Stromal cell of bone marrow (primary cell): Measurements from ENCODE around the gene NAP1L5.

Experiments used
- DNase-seq: peaks from one replicate; pipeline ENCODE4 v3.0.0-alpha.2; 2012; ENCODE audit warnings: low read depth

Gene NAP1L5

GRCh38 chr4:88697588-88698329 is at the start of gene NAP1L5:
Gene NAP1L5, minus strand, starts transcription at chr4:88697829. Its CDS starts 75 bp downstream, at chr4:88697754.
- DNase-seq: peak; percentile 58

- DNase-seq: no peak
These were observed 49.7 kb upstream of the NAP1L5 start for GRCh38 chr4:88747351-88747750.

- DNase-seq: no peak
These were observed 48.6 kb upstream of the NAP1L5 start for GRCh38 chr4:88746206-88746605.

GRCh38 chr4:88745581-88746163 is 48.0 kb upstream of the NAP1L5 start:
- DNase-seq: no peak

GRCh38 chr4:88745175-88745574 is 47.5 kb upstream of the NAP1L5 start:
- DNase-seq: no peak

GRCh38 chr4:88744609-88745008 is 47.0 kb upstream of the NAP1L5 start:
- no peak for DNase-seq

- DNase-seq: peak; percentile 66
These were observed 46.1 kb upstream of the NAP1L5 start for GRCh38 chr4:88743696-88744095.

- DNase-seq: no peak
These were observed 44.9 kb upstream of the NAP1L5 start for GRCh38 chr4:88742561-88742960.

GRCh38 chr4:88738180-88738579 is 40.6 kb upstream of the NAP1L5 start:
- DNase-seq: no peak

- no peak for DNase-seq
These were observed 39.8 kb upstream of the NAP1L5 start for GRCh38 chr4:88737307-88737941.

- DNase-seq: no peak
These were observed 38.6 kb upstream of the NAP1L5 start for GRCh38 chr4:88736264-88736663.

- DNase-seq: no peak
These were observed 37.9 kb upstream of the NAP1L5 start for GRCh38 chr4:88735564-88735963.

- DNase-seq: no peak
These were observed 36.8 kb upstream of the NAP1L5 start for GRCh38 chr4:88734403-88734949.

GRCh38 chr4:88732714-88733368 is 35.2 kb upstream of the NAP1L5 start:
- DNase-seq: no peak

- no peak for DNase-seq
These were observed 33.8 kb upstream of the NAP1L5 start for GRCh38 chr4:88731381-88731780.

GRCh38 chr4:88730811-88731210 is 33.2 kb upstream of the NAP1L5 start:
- DNase-seq: no peak

GRCh38 chr4:88729146-88729760 is 31.6 kb upstream of the NAP1L5 start:
- DNase-seq: no peak

GRCh38 chr4:88728146-88728545 is 30.5 kb upstream of the NAP1L5 start:
- DNase-seq: no peak

GRCh38 chr4:88725986-88726385 is 28.4 kb upstream of the NAP1L5 start:
- no peak for DNase-seq

GRCh38 chr4:88725143-88725542 is 27.5 kb upstream of the NAP1L5 start:
- no peak for DNase-seq

GRCh38 chr4:88724406-88724805 is 26.8 kb upstream of the NAP1L5 start:
- no peak for DNase-seq

- DNase-seq: no peak
These were observed 25.2 kb upstream of the NAP1L5 start for GRCh38 chr4:88722828-88723227.
